HUES48 (cell line): ENCODE measurements around the gene MAP4K3.
A peak's percentile ranks its signal among the peaks of the same experiment; 100 is the strongest.

Experiments
- H3K27ac ChIP-seq: one replicate; pipeline ENCODE4 v1.7.0; 2013; ENCODE audit warnings: low read depth, low read length, inconsistent platforms
- H3K27me3 ChIP-seq: 2 replicates; pipeline ENCODE4 v1.6.1; 2013; ENCODE audit warnings: mild to moderate bottlenecking, low read length; ENCODE audit not compliant: control insufficient read depth, insufficient read depth
- H3K36me3 ChIP-seq: 2 replicates; pipeline ENCODE4 v1.6.1; 2013; ENCODE audit warnings: low read length; ENCODE audit not compliant: control insufficient read depth, insufficient read depth
- H3K4me1 ChIP-seq: 2 replicates; pipeline ENCODE4 v1.6.1; 2013; ENCODE audit warnings: mild to moderate bottlenecking, low read length; ENCODE audit not compliant: control insufficient read depth, insufficient read depth
- H3K4me3 ChIP-seq: 2 replicates; pipeline ENCODE4 v1.5.1; 2013; ENCODE audit warnings: mild to moderate bottlenecking, low read depth, low read length
- H3K9ac ChIP-seq: 2 replicates; pipeline ENCODE4 v1.6.1; 2013; ENCODE audit warnings: mild to moderate bottlenecking, low read depth, low read length, moderate library complexity
- H3K9me3 ChIP-seq: 2 replicates; pipeline ENCODE4 v1.6.1; 2013; ENCODE audit warnings: low read length; ENCODE audit not compliant: control insufficient read depth, insufficient read depth

The MAP4K3 gene

DNA sequence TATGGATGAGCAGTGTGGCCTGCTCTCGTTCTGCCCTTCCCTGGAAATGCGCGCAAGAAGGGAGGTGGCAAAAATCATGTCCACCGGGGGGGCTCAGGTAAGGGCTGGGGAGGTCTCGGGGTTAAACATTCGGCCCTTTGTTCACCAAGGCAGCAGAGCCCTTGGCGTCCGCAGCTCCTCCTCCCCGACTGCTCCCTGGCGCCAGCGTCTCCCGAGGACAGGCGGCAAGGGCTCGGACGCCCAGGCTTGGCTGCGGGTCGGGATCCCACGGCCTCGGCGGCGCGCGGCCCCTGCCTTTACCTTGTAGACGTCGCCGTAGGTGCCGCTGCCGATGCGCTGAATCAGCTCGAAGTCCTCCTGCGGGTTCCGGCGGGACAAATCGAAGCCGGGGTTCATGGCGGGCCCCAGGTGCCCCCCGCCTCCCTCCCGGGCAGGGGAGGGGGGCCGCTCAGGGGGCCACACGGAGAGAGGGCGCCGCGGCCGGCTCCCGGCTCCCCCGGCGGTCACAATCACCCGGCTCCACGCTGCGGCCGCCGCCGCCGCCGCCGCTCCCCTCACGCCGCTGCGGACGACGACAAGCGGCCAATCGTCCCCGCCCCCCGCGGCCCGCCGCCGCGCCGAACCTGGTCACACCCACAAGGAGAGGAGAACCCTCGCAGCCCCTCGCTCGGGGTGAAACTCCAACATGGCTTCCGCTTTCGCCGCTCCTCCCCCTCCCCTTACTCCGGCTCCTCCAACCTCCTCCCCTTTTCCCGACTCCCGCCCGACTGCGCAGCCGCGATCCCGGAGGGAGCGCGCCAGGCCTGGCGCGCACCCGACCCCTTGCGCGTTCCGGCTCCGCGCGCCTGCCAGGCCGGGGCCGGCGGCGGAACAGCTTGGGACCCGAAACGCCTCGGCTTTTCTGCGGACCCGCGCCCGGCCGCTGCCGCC lies at the start of gene MAP4K3:
TSS of gene MAP4K3 (minus strand) at position 694 of the 930 bp plus-strand sequence. CDS start at position 396, 298 bp downstream.
- Histone ChIP-seq H3K27me3 (no peaks in the 10 kb centered on the region), H3K4me3 (peak within 1 kb of the TSS; percentile 92), H3K9ac (peak within 1 kb of the TSS; percentile 59), H3K4me1 (peaks cover 55% of the 10 kb centered on the region), H3K9me3 (no peaks in the 10 kb centered on the region), H3K27ac (peak within 1 kb of the TSS; percentile 91), H3K36me3 (0 out of 2 replicates have a peak, but pooled peaks cover 3% of the 10 kb centered on the region)

DNA sequence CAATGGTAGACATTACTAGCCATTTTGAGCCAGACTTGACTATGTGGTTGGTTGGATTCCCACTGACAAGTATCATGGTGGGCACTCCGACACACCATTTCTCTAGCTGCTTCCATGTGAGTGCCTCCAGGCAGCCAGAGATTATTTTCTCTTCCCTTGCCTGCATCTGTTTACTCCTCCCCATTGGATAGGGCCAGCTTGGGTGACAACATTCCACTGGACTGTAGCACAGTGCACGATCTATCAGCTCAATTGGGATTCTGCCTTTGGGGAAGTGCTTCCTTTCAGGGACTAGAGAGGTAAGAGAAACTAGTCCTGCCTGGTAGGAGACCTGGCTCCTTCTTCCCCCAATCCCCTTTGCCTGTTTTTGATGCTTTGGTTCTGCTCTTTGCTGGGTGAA lies 49.0 kb upstream of the MAP4K3 start:
- no peaks in the 10 kb centered on the region for H3K27me3 ChIP-seq
- no peak overlapping the region for H3K4me3 ChIP-seq
- no peak overlapping the region for H3K27ac ChIP-seq
- no peaks in the 10 kb centered on the region for H3K9me3 ChIP-seq
- H3K4me1 ChIP-seq = peaks cover 50% of the 10 kb centered on the region
- H3K36me3 ChIP-seq = no peaks in the 10 kb centered on the region
- H3K9ac ChIP-seq = no peak overlapping the region

- H3K4me3 ChIP-seq = no peak overlapping the region
- H3K27ac ChIP-seq = peak overlapping the region; percentile 15
- H3K27me3 ChIP-seq = no peaks in the 10 kb centered on the region
- H3K9ac ChIP-seq = peak overlapping the region; percentile 21; the same call in 1 of the 2 replicates
- no peaks in the 10 kb centered on the region for H3K36me3 ChIP-seq
- no peaks in the 10 kb centered on the region for H3K9me3 ChIP-seq
- H3K4me1 ChIP-seq = peaks cover 54% of the 10 kb centered on the region
Measured at GRCh38 chr2:39484620-39485495, 47.8 kb upstream of the MAP4K3 start.

DNA sequence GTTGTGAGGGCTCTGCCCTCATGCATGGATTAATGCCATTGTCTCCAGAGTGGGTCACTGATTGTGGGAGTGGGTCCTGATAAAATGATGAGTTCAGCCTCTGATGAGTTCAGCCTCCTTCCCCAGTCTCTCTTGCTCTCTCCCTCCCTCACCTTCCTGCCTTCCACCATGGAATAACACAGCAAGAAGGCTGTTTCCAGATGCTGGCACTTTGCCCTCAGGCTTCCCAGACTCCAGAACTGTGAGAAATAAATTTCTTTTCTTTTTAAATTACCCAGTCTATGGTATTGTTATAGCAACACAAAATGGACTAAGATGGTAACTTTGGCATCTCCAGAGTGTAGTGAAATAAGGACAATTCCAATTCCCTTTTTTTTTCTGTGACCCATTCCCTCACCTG lies 47.1 kb upstream of the MAP4K3 start:
- no peaks in the 10 kb centered on the region for H3K27me3 ChIP-seq
- no peaks in the 10 kb centered on the region for H3K36me3 ChIP-seq
- no peak overlapping the region for H3K4me3 ChIP-seq
- H3K27ac ChIP-seq = no peak overlapping the region
- H3K9ac ChIP-seq = no peak overlapping the region
- H3K4me1 ChIP-seq = peaks cover 60% of the 10 kb centered on the region
- no peaks in the 10 kb centered on the region for H3K9me3 ChIP-seq

GRCh38 chr2:39483534-39483933 lies 46.4 kb upstream of the MAP4K3 start:
- no peaks in the 10 kb centered on the region for H3K9me3 ChIP-seq
- H3K4me1 ChIP-seq = peaks cover 67% of the 10 kb centered on the region
- no peak overlapping the region for H3K9ac ChIP-seq
- H3K4me3 ChIP-seq = no peak overlapping the region
- no peaks in the 10 kb centered on the region for H3K36me3 ChIP-seq
- no peak overlapping the region for H3K27ac ChIP-seq
- H3K27me3 ChIP-seq = no peaks in the 10 kb centered on the region

GRCh38 chr2:39481611-39482010 lies 44.5 kb upstream of the MAP4K3 start:
- Histone ChIP-seq H3K36me3 (no peaks in the 10 kb centered on the region), H3K4me1 (peaks cover 58% of the 10 kb centered on the region), H3K27me3 (no peaks in the 10 kb centered on the region), H3K9me3 (no peaks in the 10 kb centered on the region), H3K9ac (no peak overlapping the region), H3K27ac (no peak overlapping the region), H3K4me3 (no peak overlapping the region)

- Histone ChIP-seq H3K27me3 (no peaks in the 10 kb centered on the region), H3K9me3 (no peaks in the 10 kb centered on the region), H3K4me3 (no peak overlapping the region), H3K4me1 (peaks cover 45% of the 10 kb centered on the region), H3K9ac (no peak overlapping the region), H3K27ac (no peak overlapping the region), H3K36me3 (no peaks in the 10 kb centered on the region)
Measured at GRCh38 chr2:39479696-39480095, 42.6 kb upstream of the MAP4K3 start.

- Histone ChIP-seq H3K27ac (no peak overlapping the region), H3K9me3 (no peaks in the 10 kb centered on the region), H3K4me1 (peaks cover 39% of the 10 kb centered on the region), H3K27me3 (no peaks in the 10 kb centered on the region), H3K9ac (no peak overlapping the region), H3K36me3 (no peaks in the 10 kb centered on the region), H3K4me3 (no peak overlapping the region)
Measured at GRCh38 chr2:39479053-39479670, 42.1 kb upstream of the MAP4K3 start.

DNA sequence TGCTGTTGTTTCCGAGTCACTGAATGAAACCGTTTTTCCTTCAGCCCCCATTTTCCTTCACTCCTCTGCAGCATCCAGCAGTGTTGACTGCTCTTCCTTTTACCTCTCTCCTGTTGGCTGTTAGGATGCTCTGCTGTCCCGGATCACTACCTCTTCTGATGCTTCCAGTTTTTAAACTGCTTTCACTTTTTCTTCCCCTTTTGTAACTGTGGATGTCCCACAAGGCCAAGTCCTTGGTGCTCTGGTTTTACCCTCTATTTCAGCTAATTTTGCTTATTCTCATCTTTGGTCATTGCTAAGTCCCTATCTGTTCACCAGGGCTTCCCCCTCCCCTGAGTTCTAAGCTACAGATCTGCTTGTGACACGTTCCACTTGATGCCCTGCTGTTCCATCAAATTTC lies 39.4 kb upstream of the MAP4K3 start:
- Histone ChIP-seq H3K27ac (no peak overlapping the region), H3K9ac (no peak overlapping the region), H3K4me3 (no peak overlapping the region), H3K9me3 (no peaks in the 10 kb centered on the region), H3K4me1 (peaks cover 21% of the 10 kb centered on the region), H3K36me3 (no peaks in the 10 kb centered on the region), H3K27me3 (no peaks in the 10 kb centered on the region)

GRCh38 chr2:39475006-39475405 lies 37.9 kb upstream of the MAP4K3 start:
- Histone ChIP-seq H3K27me3 (no peaks in the 10 kb centered on the region), H3K9ac (no peak overlapping the region), H3K9me3 (no peaks in the 10 kb centered on the region), H3K4me3 (no peak overlapping the region), H3K4me1 (peaks cover 22% of the 10 kb centered on the region), H3K27ac (no peak overlapping the region), H3K36me3 (no peaks in the 10 kb centered on the region)
